HG03196 (cell line): ENCODE data around the gene LST1.
A peak's percentile ranks its signal among the peaks of the same experiment; 100 is the strongest.

ENCODE experiments used
- ATAC-seq: cut with Tn5 transposase; IDR thresholded peaks from one replicate; pipeline ENCODE4 v1.9.1; 2021; ENCODE audit not compliant: unreplicated experiment

Gene LST1

GRCh38 chr6:31559958-31560696 lies 25.9 kb upstream of the LST1 start:
- ATAC-seq, result peak; percentile 74

- ATAC-seq, result no peak
Measured at GRCh38 chr6:31560697-31561058, 25.4 kb upstream of the LST1 start.

- ATAC-seq, result peak; percentile 2
Measured at GRCh38 chr6:31567531-31568370, 18.3 kb upstream of the LST1 start.

GRCh38 chr6:31568537-31568961 lies 17.5 kb upstream of the LST1 start:
- ATAC-seq, result peak; percentile 56

- no peak for ATAC-seq
Measured at GRCh38 chr6:31569861-31570536, 16.1 kb upstream of the LST1 start.

- peak; percentile 33 for ATAC-seq
Measured at GRCh38 chr6:31572041-31572911, 13.8 kb upstream of the LST1 start, which contains the start of gene LTA. Gene LTA, plus strand, starts transcription at chr6:31572289. Its CDS starts 454 bp downstream, at chr6:31572743.

- no peak for ATAC-seq
Measured at GRCh38 chr6:31573239-31574105, 12.6 kb upstream of the LST1 start.

- ATAC-seq, result no peak
Measured at GRCh38 chr6:31574106-31575061, 11.7 kb upstream of the LST1 start.

- no peak for ATAC-seq
Measured at GRCh38 chr6:31575335-31575901, 10.7 kb upstream of the LST1 start, which contains the start of gene TNF. Gene TNF, plus strand, starts transcription at chr6:31575565. Its CDS starts 177 bp downstream, at chr6:31575742.

GRCh38 chr6:31575952-31576685 lies 10.0 kb upstream of the LST1 start:
- no peak for ATAC-seq

- ATAC-seq, result no peak
Measured at GRCh38 chr6:31576897-31577578, 9.0 kb upstream of the LST1 start.

- no peak for ATAC-seq
Measured at GRCh38 chr6:31577579-31577966, 8.5 kb upstream of the LST1 start.

GRCh38 chr6:31578184-31579118 lies 7.6 kb upstream of the LST1 start:
- ATAC-seq, result no peak

- no peak for ATAC-seq
Measured at GRCh38 chr6:31579119-31579505, 7.0 kb upstream of the LST1 start.

GRCh38 chr6:31579546-31580437 lies 6.3 kb upstream of the LST1 start:
- no peak for ATAC-seq
